AG04450 (cell line): Measurements from ENCODE around the gene TMEM209. TPM values are rescaled to one million over a fixed set of nuclear protein-coding genes. Genes with fewer than 3 reads are reported as not detected.

Experiments
- CTCF ChIA-PET: fragments of 300-600, 350-600 bp; formaldehyde crosslinking; extraction: SDS; loops from one replicate; lab custom pipeline; 2022; ENCODE audit warnings: antibody characterized with exemption, inconsistent platforms; lab: Charles Lee
- POLR2A ChIA-PET: fragments of 350-600 bp; formaldehyde crosslinking; extraction: SDS; loops from one replicate; lab custom pipeline; 2021; ENCODE audit warnings: antibody characterized with exemption, inconsistent platforms; lab: Yijun Ruan, JAX
- DNase-seq: peaks from one replicate; pipeline ENCODE4 v3.0.0-alpha.2; 2011; ENCODE audit warnings: low read depth, low spot score
- H3K27ac ChIP-seq: one replicate; pipeline ENCODE4 v1.5.1; 2012; ENCODE audit warnings: low read depth, low read length, control low read depth
- H3K27me3 ChIP-seq: one replicate; pipeline ENCODE4 v1.6.0; 2012; ENCODE audit warnings: low read length; ENCODE audit not compliant: control insufficient read depth, insufficient read depth
- H3K4me3 ChIP-seq: 2 replicates; pipeline ENCODE4 v1.5.1; 2011; ENCODE audit warnings: mild to moderate bottlenecking, low read depth, low read length, control low read depth
- H3K9me3 ChIP-seq: 2 replicates; pipeline ENCODE4 v1.5.1; 2012; ENCODE audit warnings: low read length; ENCODE audit not compliant: control insufficient read depth, insufficient read depth
- polyA plus RNA-seq: library from polyadenylated mRNA; depleted of rRNA; stranded (reverse); fragments of >200 nt; gene quantifications from 2 replicates; pipeline ENCODE4 v1.2.3, GENCODE V29; 2011
- TF ChIP-seq, protein P1 (sequence below): IDR thresholded peaks from 2 replicates; pipeline ENCODE4 v1.5.1; 2011; ENCODE audit warnings: low read depth, low read length, control low read depth, inconsistent platforms

The TMEM209 gene
- polyA plus RNA-seq, 1 experiment, result 15.2 TPM

DNA sequence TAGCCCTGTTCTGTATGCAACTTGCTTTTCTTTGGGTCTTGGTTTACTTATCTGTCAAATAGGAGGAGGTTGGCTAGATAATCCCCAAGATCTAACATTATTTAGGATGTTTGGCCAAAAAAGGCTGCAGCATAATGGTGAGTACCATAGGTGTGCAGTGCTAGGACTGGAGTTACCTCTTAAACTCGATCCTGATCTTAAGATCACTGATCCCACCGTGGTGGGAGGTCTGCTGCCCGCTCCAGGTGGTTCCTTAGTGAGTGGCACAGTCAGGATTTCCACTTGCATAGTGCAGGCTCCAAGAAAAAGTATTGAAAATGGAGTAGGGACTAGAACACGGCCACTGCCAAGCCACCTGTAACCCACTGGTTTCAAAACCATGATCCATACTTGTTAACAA is 68.0 kb downstream of the TMEM209 start:
- H3K27me3 ChIP-seq, result no peaks in the 10 kb centered on the region
- no peak overlapping the region for H3K27ac ChIP-seq
- ChIA-PET CTCF (no interaction called here), POLR2A (no interaction called here)
- DNase-seq, result no peak
- H3K9me3 ChIP-seq, result no peaks in the 10 kb centered on the region; the same call in 1 of the 2 replicates
- H3K4me3 ChIP-seq, result no peak overlapping the region
- TF ChIP-seq, protein P1, sequence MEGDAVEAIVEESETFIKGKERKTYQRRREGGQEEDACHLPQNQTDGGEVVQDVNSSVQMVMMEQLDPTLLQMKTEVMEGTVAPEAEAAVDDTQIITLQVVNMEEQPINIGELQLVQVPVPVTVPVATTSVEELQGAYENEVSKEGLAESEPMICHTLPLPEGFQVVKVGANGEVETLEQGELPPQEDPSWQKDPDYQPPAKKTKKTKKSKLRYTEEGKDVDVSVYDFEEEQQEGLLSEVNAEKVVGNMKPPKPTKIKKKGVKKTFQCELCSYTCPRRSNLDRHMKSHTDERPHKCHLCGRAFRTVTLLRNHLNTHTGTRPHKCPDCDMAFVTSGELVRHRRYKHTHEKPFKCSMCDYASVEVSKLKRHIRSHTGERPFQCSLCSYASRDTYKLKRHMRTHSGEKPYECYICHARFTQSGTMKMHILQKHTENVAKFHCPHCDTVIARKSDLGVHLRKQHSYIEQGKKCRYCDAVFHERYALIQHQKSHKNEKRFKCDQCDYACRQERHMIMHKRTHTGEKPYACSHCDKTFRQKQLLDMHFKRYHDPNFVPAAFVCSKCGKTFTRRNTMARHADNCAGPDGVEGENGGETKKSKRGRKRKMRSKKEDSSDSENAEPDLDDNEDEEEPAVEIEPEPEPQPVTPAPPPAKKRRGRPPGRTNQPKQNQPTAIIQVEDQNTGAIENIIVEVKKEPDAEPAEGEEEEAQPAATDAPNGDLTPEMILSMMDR, result no peak

DNA sequence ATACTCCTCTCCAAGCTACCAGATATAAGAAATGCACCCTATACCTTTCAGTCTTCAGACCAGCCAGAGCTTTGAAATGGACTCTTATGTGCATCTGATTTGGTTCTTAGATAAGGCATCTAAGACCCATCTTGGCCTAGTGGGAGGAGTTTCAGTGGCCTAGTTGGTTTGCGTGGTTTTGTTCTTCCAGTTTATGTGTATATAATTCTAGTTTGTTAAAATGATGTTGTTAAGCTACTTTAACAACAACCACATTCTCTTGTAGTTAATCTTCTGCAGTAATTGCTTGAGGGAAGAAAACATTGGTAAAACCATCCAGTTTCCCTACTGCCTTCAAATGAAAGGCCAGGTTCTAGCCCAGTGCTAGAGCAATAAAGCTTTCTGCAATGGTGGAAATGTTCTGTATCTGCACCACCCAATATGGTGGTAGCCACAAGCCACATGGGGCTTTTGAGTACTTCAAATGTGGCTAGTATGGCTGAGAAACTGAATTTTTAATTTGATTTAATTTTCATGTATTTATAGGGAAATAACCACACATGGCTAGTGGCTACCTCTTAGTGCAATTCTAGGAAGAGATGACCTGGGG is 68.5 kb downstream of the TMEM209 start:
- POLR2A ChIA-PET, result no interaction called here
- CTCF ChIA-PET, result interaction anchor here (0.5 kb wide), 1 partner anchor 499 kb away, joined by 3 read pairs; no protein-coding TSS in a partner anchor

DNA sequence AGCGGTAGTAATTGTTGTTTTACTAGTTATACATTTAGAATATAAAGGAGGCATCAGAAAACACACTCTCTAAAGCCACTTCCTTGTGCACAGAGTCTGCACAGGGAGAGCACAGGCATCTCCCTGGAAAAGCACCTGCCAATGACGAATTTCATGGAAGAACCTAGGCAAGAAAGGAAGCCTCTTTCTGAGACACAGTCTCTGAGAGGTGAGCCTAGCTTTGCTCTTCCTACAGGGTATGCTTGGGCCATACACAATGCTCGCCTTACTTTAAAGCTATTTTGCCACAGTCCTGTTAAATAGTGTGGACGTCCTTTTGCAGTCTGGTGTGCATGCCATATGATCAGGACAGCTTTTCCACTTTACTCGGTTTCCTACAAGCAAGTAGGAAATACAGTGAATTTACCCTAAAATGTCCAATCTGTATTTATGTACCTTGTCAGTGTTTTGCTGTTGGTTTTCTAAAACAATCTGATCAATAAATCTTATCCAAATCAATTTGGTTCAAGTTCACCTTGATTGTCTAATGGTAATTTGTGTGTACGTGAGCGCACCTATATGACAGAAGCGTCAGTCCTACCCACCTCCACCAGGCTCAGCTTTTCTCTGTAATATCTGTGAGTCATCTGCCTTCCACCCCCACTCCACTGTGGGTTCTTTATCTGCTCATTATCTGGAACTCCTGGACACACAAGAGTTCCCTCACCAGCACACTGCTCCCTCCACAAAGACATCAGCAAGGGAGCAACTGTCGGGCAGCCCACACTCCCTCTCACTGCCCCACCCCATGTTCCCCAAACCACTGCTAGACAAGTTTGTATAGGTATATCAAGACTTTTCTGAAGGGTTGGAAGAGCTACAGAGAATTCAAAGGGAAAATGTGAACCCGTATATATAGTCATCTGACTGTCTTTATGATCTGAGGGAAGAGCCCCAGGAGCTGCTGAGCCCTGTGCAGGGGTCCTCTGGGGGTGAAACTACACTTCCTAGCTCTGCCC is 69.7 kb downstream of the TMEM209 start:
- H3K4me3 ChIP-seq, result no peak overlapping the region
- no peak for DNase-seq
- POLR2A ChIA-PET, result no interaction called here
- no peaks in the 10 kb centered on the region for H3K27me3 ChIP-seq
- H3K9me3 ChIP-seq, result no peaks in the 10 kb centered on the region
- CTCF ChIA-PET, result interaction anchor here (0.5 to 0.9 kb wide), 2 partner anchors 501 to 623 kb away, joined by 3 read pairs; no protein-coding TSS in a partner anchor
- TF ChIP-seq, protein P1, result no peak
- no peak overlapping the region for H3K27ac ChIP-seq

More for the DNA sequence above, 68.5 kb downstream of the TMEM209 start:
- Histone ChIP-seq H3K27ac (no peak overlapping the region), H3K27me3 (no peaks in the 10 kb centered on the region), H3K4me3 (no peak overlapping the region), H3K9me3 (no peaks in the 10 kb centered on the region)
- DNase-seq, result no peak
- TF ChIP-seq, protein P1, result no peak

DNA sequence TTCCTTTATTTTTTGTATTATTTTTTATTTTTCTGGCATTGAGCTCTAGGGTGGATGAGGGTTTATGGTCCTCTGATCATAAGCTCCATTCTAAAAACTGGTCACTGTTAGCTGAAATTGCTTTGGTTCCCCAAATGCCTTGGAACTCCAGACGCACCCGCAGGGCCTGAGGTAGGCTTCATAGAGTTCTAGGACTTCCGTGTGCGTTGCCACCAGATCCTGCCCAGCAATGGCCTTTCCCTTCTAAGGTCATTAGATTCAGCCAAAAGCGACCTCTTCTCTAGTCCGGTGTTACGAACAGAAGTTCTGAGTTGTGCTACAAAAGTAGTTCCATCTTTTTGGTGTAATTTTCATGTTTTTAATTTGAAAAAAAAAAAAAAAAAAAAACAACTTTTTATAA is 70.5 kb downstream of the TMEM209 start:
- Histone ChIP-seq H3K9me3 (no peaks in the 10 kb centered on the region), H3K27me3 (no peaks in the 10 kb centered on the region), H3K27ac (no peak overlapping the region), H3K4me3 (no peak overlapping the region)
- DNase-seq, result no peak
- TF ChIP-seq, protein P1, result no peak
- POLR2A ChIA-PET, result no interaction called here
- CTCF ChIA-PET, result interaction anchor here (0.9 kb wide), 1 partner anchor 624 kb away, joined by 3 read pairs; no protein-coding TSS in a partner anchor
